Upper lobe of left lung (tissue), 4 donors: ENCODE data around the gene ZNF436.

Experiments
- CTCF ChIP-seq, 6 experiments: fragments of 450-650 bp in 4 of 6; fragments of 200-600 bp in 2 of 6; sonication (generic) in 2 of 6; IDR thresholded peaks; one replicate each; pipeline ENCODE4 v1.5.1; 2016 to 2019; ENCODE audit warnings: antibody characterized with exemption in 6 of 6
- EP300 ChIP-seq, 4 donors: sonication (generic); formaldehyde crosslinking; IDR thresholded peaks; one replicate each; pipeline ENCODE4 v1.5.1; 2017; ENCODE audit warnings: antibody characterized with exemption in 4 of 4, control low read depth in 2 of 4
- POLR2A ChIP-seq, 4 donors: fragments of 450-650 bp; IDR thresholded peaks; one replicate each; pipeline ENCODE4 v1.5.1; 2016 to 2017; ENCODE audit warnings: antibody characterized with exemption in 4 of 4, mild to moderate bottlenecking in 2 of 4
- POLR2AphosphoS5 ChIP-seq, 2 donors: sonication (generic); formaldehyde crosslinking; IDR thresholded peaks; one replicate each; pipeline ENCODE4 v1.5.1; 2017; ENCODE audit warnings: antibody characterized with exemption in 2 of 2

GRCh38 chr1:23341931-23342692 is 27.5 kb downstream of the ZNF436 start:
- TF ChIP-seq CTCF (IDR thresholded peaks at IDR 0.05) (no peak), EP300 (IDR thresholded peaks at IDR 0.05) (no peak), POLR2A (IDR thresholded peaks at IDR 0.05) (no peak), POLR2AphosphoS5 (IDR thresholded peaks at IDR 0.05) (no peak)
